ENCODE measurements around the gene TBC1D22A.

Gene TBC1D22A

DNA sequence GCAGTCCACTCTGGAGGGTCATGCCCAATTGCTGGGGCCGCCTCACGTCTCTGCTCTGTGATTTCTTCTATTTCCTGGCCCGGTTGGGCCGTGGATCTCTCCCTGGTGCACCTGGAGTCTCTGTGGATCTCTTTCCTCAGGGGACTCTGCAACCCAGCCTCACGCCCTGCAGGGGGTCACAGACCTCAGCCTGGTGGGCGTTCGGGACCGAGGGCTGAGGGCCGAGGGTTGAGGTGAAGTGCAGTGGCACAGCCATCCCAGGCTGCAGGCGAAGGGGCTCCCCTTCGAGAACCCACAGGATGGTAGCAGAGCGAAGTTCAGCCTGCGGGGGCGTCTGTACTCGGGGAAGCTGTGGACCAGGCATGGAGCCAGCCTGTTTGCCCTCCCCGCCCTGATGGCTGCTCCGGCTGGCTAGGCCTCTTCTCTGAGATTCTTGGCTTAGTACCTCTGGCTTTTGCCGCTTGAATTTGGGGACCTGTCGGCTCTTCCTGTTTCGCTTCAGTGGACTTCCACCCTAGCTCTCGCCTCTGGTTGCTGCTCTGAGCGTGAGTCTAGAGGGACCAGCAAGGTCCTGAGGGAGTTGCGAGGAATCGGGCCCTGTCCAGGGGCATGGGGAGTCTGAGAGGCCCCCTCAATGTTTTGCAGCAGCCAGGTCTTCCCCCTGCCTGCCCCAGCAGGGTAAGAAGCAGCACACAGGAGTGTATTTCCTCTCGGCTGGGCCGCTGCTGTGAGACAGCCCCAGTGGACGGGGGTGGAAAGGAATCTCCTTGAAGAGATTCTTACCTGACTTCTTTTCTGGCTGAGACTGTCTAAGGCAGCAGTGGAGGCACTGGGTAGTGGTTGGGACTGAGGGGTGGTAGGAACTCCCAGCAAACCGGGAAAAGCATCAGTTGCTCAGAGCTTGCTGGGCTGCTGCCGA, 140.8 kb downstream of the TBC1D22A start:
- H3K9ac ChIP-seq (ENCODE audit: low read length): no peak overlapping the region
- no peaks in the 10 kb centered on the region for H3K36me3 ChIP-seq (ENCODE audit: control insufficient read depth, insufficient read depth, low read length)
- H3K4ac ChIP-seq (ENCODE audit: low read depth, low read length): no peak overlapping the region
- DNase-seq: peak; percentile 36
- WGBS (ENCODE audit: extremely low coverage, insufficient coverage, low lambda C conversion rate): no CpG with 5 or more reads among the region's 29 CpGs
- H4K5ac ChIP-seq (ENCODE audit: low read length): no peak overlapping the region
- no peak overlapping the region for H4K8ac ChIP-seq (ENCODE audit: low read depth, low read length)
- H2BK5ac ChIP-seq (ENCODE audit: low read length): no peak overlapping the region
- H3K18ac ChIP-seq (ENCODE audit: low read length): peak overlapping the region; percentile 0
- H3K4me3 ChIP-seq (ENCODE audit: low read length): no peak overlapping the region
- H2AK5ac ChIP-seq (ENCODE audit: low read length): no peak overlapping the region
- no peaks in the 10 kb centered on the region for H3K79me2 ChIP-seq (ENCODE audit: control insufficient read depth, insufficient read depth, low read length)
- no peak overlapping the region for H3K27ac ChIP-seq (ENCODE audit: low read depth, low read length)
- H3K4me2 ChIP-seq (ENCODE audit: low read length): no peak overlapping the region
- peaks cover 3% of the 10 kb centered on the region for H3K79me1 ChIP-seq (ENCODE audit: low read length)
- H3K56ac ChIP-seq (ENCODE audit: low read length): no peak overlapping the region
- no peaks in the 10 kb centered on the region for H3K27me3 ChIP-seq (ENCODE audit: insufficient read depth, low read length, poor library complexity)
- no peak overlapping the region for H2BK120ac ChIP-seq (ENCODE audit: low read depth, low read length)
- H2BK15ac ChIP-seq (replicated peaks; ENCODE audit: low read depth): no peak overlapping the region
- peaks cover 8% of the 10 kb centered on the region for H3K4me1 ChIP-seq (ENCODE audit: control insufficient read depth, low read depth, low read length)
- H3K23ac ChIP-seq (ENCODE audit: low read length): no peak overlapping the region

- Histone ChIP-seq H2BK5ac (ENCODE audit: low read length) (no peak overlapping the region), H3K4me2 (ENCODE audit: low read length) (no peak overlapping the region), H3K4me3 (ENCODE audit: low read length) (no peak overlapping the region), H3K56ac (ENCODE audit: low read length) (no peak overlapping the region), H3K9ac (ENCODE audit: low read length) (no peak overlapping the region), H2AK5ac (ENCODE audit: low read length) (no peak overlapping the region), H3K79me1 (ENCODE audit: low read length) (peaks cover 3% of the 10 kb centered on the region), H3K79me2 (ENCODE audit: control insufficient read depth, insufficient read depth, low read length) (no peaks in the 10 kb centered on the region), H3K23ac (ENCODE audit: low read length) (no peak overlapping the region), H3K36me3 (ENCODE audit: control insufficient read depth, insufficient read depth, low read length) (no peaks in the 10 kb centered on the region), H2BK120ac (ENCODE audit: low read depth, low read length) (no peak overlapping the region), H3K27ac (ENCODE audit: low read depth, low read length) (no peak overlapping the region), H2BK15ac (replicated peaks; ENCODE audit: low read depth) (no peak overlapping the region), H4K8ac (ENCODE audit: low read depth, low read length) (no peak overlapping the region), H3K4me1 (ENCODE audit: control insufficient read depth, low read depth, low read length) (peaks cover 8% of the 10 kb centered on the region), H3K27me3 (ENCODE audit: insufficient read depth, low read length, poor library complexity) (no peaks in the 10 kb centered on the region), H4K5ac (ENCODE audit: low read length) (no peak overlapping the region), H3K18ac (ENCODE audit: low read length) (no peak overlapping the region), H3K4ac (ENCODE audit: low read depth, low read length) (no peak overlapping the region)
- DNase-seq: no peak
- WGBS (ENCODE audit: extremely low coverage, insufficient coverage, low lambda C conversion rate): no CpG with 5 or more reads among the region's 15 CpGs
Observed at GRCh38 chr22:46905415-46905814, 143.0 kb downstream of the TBC1D22A start.

DNA sequence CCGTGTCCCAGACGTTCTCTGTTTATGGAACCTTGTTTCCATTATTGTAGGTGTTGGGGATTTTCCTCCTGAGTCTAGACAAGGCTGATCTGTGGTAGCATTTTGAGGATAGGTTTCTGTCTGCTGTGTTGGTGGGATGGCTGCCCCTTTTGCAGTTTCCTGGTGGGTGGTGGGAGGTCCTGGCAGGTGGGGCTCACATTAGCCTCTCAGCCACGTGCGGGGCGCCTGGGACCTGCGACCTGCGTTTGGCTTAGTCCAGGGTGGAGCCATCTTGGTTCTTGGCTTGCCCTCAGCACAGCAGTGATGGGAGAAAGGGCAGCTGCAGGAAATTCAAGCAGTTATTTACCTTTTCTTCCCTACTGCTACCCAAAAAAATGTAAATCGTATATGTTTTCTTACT, 143.4 kb downstream of the TBC1D22A start:
- Histone ChIP-seq H3K4me3 (ENCODE audit: low read length) (no peak overlapping the region), H3K23ac (ENCODE audit: low read length) (no peak overlapping the region), H3K56ac (ENCODE audit: low read length) (no peak overlapping the region), H4K8ac (ENCODE audit: low read depth, low read length) (no peak overlapping the region), H3K4me2 (ENCODE audit: low read length) (no peak overlapping the region), H3K27me3 (ENCODE audit: insufficient read depth, low read length, poor library complexity) (no peaks in the 10 kb centered on the region), H3K27ac (ENCODE audit: low read depth, low read length) (no peak overlapping the region), H2AK5ac (ENCODE audit: low read length) (no peak overlapping the region), H3K79me2 (ENCODE audit: control insufficient read depth, insufficient read depth, low read length) (no peaks in the 10 kb centered on the region), H3K79me1 (ENCODE audit: low read length) (peaks cover 3% of the 10 kb centered on the region), H2BK120ac (ENCODE audit: low read depth, low read length) (no peak overlapping the region), H2BK5ac (ENCODE audit: low read length) (no peak overlapping the region), H4K5ac (ENCODE audit: low read length) (no peak overlapping the region), H3K36me3 (ENCODE audit: control insufficient read depth, insufficient read depth, low read length) (no peaks in the 10 kb centered on the region), H3K4me1 (ENCODE audit: control insufficient read depth, low read depth, low read length) (peaks cover 8% of the 10 kb centered on the region), H2BK15ac (replicated peaks; ENCODE audit: low read depth) (no peak overlapping the region), H3K4ac (ENCODE audit: low read depth, low read length) (no peak overlapping the region), H3K18ac (ENCODE audit: low read length) (no peak overlapping the region), H3K9ac (ENCODE audit: low read length) (no peak overlapping the region)
- whole genome bisulfite sequencing (ENCODE audit: extremely low coverage, insufficient coverage, low lambda C conversion rate): no CpG with 5 or more reads among the region's 8 CpGs
- DNase-seq: no peak

DNA sequence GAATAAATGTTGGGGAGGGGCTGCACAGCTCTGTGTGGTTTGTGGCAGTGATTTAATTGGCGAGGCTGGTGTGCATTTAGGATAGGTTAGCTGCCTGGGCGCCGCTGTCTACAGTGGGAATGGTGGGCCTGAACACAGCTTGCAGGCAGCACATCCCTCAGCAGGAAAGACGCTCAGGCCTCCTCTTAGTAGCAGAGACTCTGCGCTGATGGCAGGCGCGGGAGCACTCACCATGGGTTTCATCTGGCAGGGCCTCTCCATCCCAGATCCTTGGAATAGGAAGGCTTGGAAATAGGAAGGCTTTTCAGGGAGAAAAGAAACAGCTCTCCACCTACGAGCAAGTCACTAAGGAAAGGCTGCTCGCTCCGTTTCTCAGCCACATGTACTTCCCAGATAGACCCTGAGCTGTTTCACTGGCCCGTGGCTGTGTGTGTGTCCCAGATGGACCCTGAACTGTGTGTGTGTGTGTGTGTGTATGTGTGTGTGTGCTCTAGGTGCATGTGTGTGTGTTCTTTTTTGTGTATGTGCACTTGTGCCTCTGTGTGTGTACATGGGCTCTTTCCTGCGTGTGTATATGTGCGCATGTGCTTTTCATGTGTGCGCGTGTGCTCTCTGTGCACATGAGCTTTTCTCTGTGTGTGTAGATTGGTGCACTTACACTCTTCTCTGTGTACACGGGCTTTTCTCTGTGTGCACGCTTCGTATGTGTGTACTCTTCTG, 144.0 kb downstream of the TBC1D22A start:
- no peak overlapping the region for H3K9ac ChIP-seq (ENCODE audit: low read length)
- H4K5ac ChIP-seq (ENCODE audit: low read length): no peak overlapping the region
- H2BK120ac ChIP-seq (ENCODE audit: low read depth, low read length): no peak overlapping the region
- H3K4ac ChIP-seq (ENCODE audit: low read depth, low read length): no peak overlapping the region
- no peak overlapping the region for H2BK15ac ChIP-seq (replicated peaks; ENCODE audit: low read depth)
- no peak overlapping the region for H3K56ac ChIP-seq (ENCODE audit: low read length)
- H4K8ac ChIP-seq (ENCODE audit: low read depth, low read length): no peak overlapping the region
- no peak overlapping the region for H3K27ac ChIP-seq (ENCODE audit: low read depth, low read length)
- WGBS (ENCODE audit: extremely low coverage, insufficient coverage, low lambda C conversion rate): no CpG with 5 or more reads among the region's 18 CpGs
- H3K18ac ChIP-seq (ENCODE audit: low read length): no peak overlapping the region
- H2BK5ac ChIP-seq (ENCODE audit: low read length): no peak overlapping the region
- no peak overlapping the region for H3K23ac ChIP-seq (ENCODE audit: low read length)
- H3K4me1 ChIP-seq (ENCODE audit: control insufficient read depth, low read depth, low read length): peaks cover 8% of the 10 kb centered on the region
- H3K27me3 ChIP-seq (ENCODE audit: insufficient read depth, low read length, poor library complexity): no peaks in the 10 kb centered on the region
- DNase-seq: no peak
- H2AK5ac ChIP-seq (ENCODE audit: low read length): no peak overlapping the region
- no peaks in the 10 kb centered on the region for H3K36me3 ChIP-seq (ENCODE audit: control insufficient read depth, insufficient read depth, low read length)
- peaks cover 3% of the 10 kb centered on the region for H3K79me1 ChIP-seq (ENCODE audit: low read length)
- no peaks in the 10 kb centered on the region for H3K79me2 ChIP-seq (ENCODE audit: control insufficient read depth, insufficient read depth, low read length)
- H3K4me2 ChIP-seq (ENCODE audit: low read length): no peak overlapping the region
- H3K4me3 ChIP-seq (ENCODE audit: low read length): no peak overlapping the region

GRCh38 chr22:46907241-46908215, 145.1 kb downstream of the TBC1D22A start:
- H3K79me2 ChIP-seq (ENCODE audit: control insufficient read depth, insufficient read depth, low read length): no peaks in the 10 kb centered on the region
- H3K4me3 ChIP-seq (ENCODE audit: low read length): no peak overlapping the region
- H3K79me1 ChIP-seq (ENCODE audit: low read length): peaks cover 3% of the 10 kb centered on the region
- WGBS (ENCODE audit: extremely low coverage, insufficient coverage, low lambda C conversion rate): no CpG with 5 or more reads among the region's 24 CpGs
- no peak overlapping the region for H2BK15ac ChIP-seq (replicated peaks; ENCODE audit: low read depth)
- no peak overlapping the region for H3K18ac ChIP-seq (ENCODE audit: low read length)
- no peak overlapping the region for H3K56ac ChIP-seq (ENCODE audit: low read length)
- no peak overlapping the region for H2BK5ac ChIP-seq (ENCODE audit: low read length)
- H3K27ac ChIP-seq (ENCODE audit: low read depth, low read length): no peak overlapping the region
- H3K4ac ChIP-seq (ENCODE audit: low read depth, low read length): no peak overlapping the region
- H3K27me3 ChIP-seq (ENCODE audit: insufficient read depth, low read length, poor library complexity): no peaks in the 10 kb centered on the region
- no peak overlapping the region for H3K4me2 ChIP-seq (ENCODE audit: low read length)
- H3K23ac ChIP-seq (ENCODE audit: low read length): no peak overlapping the region
- H3K36me3 ChIP-seq (ENCODE audit: control insufficient read depth, insufficient read depth, low read length): no peaks in the 10 kb centered on the region
- no peak overlapping the region for H4K5ac ChIP-seq (ENCODE audit: low read length)
- no peak overlapping the region for H3K9ac ChIP-seq (ENCODE audit: low read length)
- H3K4me1 ChIP-seq (ENCODE audit: control insufficient read depth, low read depth, low read length): peaks cover 5% of the 10 kb centered on the region
- no peak for DNase-seq
- no peak overlapping the region for H2BK120ac ChIP-seq (ENCODE audit: low read depth, low read length)
- no peak overlapping the region for H4K8ac ChIP-seq (ENCODE audit: low read depth, low read length)
- no peak overlapping the region for H2AK5ac ChIP-seq (ENCODE audit: low read length)

Measured in mesendoderm (in vitro differentiated cells).